ENCODE data around the gene TRNP1.

The TRNP1 gene

DNA sequence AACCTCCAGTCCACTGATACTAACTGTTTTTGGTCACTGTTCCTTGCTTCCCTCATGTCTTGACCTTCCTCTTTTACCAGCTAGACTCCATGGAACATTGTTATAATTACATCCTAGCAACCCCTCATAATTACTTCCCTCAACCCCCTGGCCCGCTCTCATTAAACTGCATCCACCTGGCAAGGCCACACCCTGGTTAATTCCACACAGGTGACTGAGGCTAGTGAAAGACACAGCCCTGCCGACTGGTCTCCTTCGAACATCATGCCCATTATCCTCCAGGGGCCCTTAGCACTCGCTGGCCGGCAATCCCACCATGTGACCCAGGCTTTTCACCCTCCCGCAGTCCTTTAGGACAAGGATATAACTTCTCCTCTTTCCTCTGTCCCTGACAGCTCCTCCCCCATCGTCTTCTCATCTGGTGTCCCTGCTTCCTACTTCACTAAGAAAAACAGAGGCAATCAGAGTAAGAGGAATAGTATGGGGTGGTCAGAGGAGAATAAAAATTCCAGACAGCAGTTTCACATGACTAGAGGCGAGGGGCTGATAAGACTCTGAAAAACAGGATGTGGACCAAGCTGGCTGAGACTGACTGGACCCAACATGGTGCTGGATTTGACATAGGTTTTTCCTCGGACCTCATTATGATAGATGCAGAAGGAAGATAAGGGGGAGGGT is 28.0 kb downstream of the TRNP1 start:
- Mint-ChIP-seq H3K4me1 (peaks cover 10% of the 10 kb centered on the region), H3K4me3 (no peak overlapping the region), H3K27me3 (ENCODE audit: low read depth) (peaks cover 7% of the 10 kb centered on the region), H3K27ac (peak overlapping the region in 2 of 3 experiments; percentile 29 to 61), H3K9me3 (no peaks in the 10 kb centered on the region), H3K36me3 (ENCODE audit: low read depth) (no peaks in the 10 kb centered on the region)
- no peak for TF ChIP-seq CTCF (IDR thresholded peaks at IDR 0.05; ENCODE audit: unreplicated experiment in 3 of 3)

GRCh38 chr1:27025718-27026117 is 32.2 kb downstream of the TRNP1 start:
- H3K4me1 Mint-ChIP-seq, result peaks cover 19% of the 10 kb centered on the region
- no peaks in the 10 kb centered on the region for H3K36me3 Mint-ChIP-seq (ENCODE audit: low read depth)
- H3K27ac Mint-ChIP-seq, result no peak overlapping the region
- no peaks in the 10 kb centered on the region for H3K9me3 Mint-ChIP-seq
- peaks cover 3% of the 10 kb centered on the region for H3K27me3 Mint-ChIP-seq (ENCODE audit: low read depth)
- TF ChIP-seq CTCF (IDR thresholded peaks at IDR 0.05; ENCODE audit: unreplicated experiment in 3 of 3), result no peak
- H3K4me3 Mint-ChIP-seq, result no peak overlapping the region

- H3K36me3 Mint-ChIP-seq (ENCODE audit: low read depth), result no peaks in the 10 kb centered on the region
- H3K27me3 Mint-ChIP-seq (ENCODE audit: low read depth), result peaks cover 3% of the 10 kb centered on the region
- no peak overlapping the region for H3K4me3 Mint-ChIP-seq
- H3K4me1 Mint-ChIP-seq, result peaks cover 13% of the 10 kb centered on the region
- H3K9me3 Mint-ChIP-seq, result no peaks in the 10 kb centered on the region
- TF ChIP-seq CTCF (IDR thresholded peaks at IDR 0.05; ENCODE audit: unreplicated experiment in 3 of 3), result no peak
- peak overlapping the region; percentile 3 to 83 (median 66) for H3K27ac Mint-ChIP-seq
Measured at GRCh38 chr1:27026621-27027574, 33.4 kb downstream of the TRNP1 start.

- H3K9me3 Mint-ChIP-seq, result no peaks in the 10 kb centered on the region
- peak overlapping the region; percentile 3 to 83 (median 66) for H3K27ac Mint-ChIP-seq
- no peaks in the 10 kb centered on the region for H3K27me3 Mint-ChIP-seq (ENCODE audit: low read depth)
- TF ChIP-seq CTCF (IDR thresholded peaks at IDR 0.05; ENCODE audit: unreplicated experiment in 3 of 3), result no peak
- H3K4me1 Mint-ChIP-seq, result peaks cover 9% of the 10 kb centered on the region
- H3K4me3 Mint-ChIP-seq, result no peak overlapping the region
- H3K36me3 Mint-ChIP-seq (ENCODE audit: low read depth), result no peaks in the 10 kb centered on the region
Measured at GRCh38 chr1:27027575-27028250, 34.2 kb downstream of the TRNP1 start.

DNA sequence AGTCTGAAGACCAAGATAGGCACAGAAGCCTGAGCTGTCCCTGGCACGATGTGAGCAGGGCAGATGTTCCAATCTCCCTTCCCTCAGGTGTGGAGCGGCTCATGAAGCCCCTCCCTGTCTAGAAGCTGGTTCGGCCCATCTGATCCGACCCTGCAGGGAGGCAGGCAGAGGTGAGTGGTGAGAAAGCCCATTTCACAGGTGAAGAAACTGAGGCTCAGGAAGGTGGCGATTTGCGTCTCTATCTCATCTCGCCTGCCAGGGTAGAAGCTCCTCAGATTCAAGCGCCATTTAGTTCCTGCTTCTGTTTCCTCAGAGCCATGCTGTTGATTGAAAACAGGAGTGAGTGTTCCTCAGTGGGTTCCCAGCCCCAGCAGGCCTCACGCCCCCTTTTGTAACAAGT is 36.0 kb downstream of the TRNP1 start:
- Mint-ChIP-seq H3K27me3 (ENCODE audit: low read depth) (no peaks in the 10 kb centered on the region), H3K27ac (peak overlapping the region in 2 of 3 experiments; percentile 45 to 75), H3K4me1 (peaks cover 9% of the 10 kb centered on the region), H3K4me3 (no peak overlapping the region), H3K9me3 (no peaks in the 10 kb centered on the region), H3K36me3 (ENCODE audit: low read depth) (no peaks in the 10 kb centered on the region)
- no peak for TF ChIP-seq CTCF (IDR thresholded peaks at IDR 0.05; ENCODE audit: unreplicated experiment in 3 of 3)
